T-helper 1 cell treated with Interleukin-12 subunit alpha and Interleukin-12 subunit beta and Interleukin-4 antibody, amounts not matched to agents 30 μg/mL and 1 μg/mL, for 36 hours (primary cell): Measurements from ENCODE around the gene HELQ.

Source experiments
- H3K27ac Mint-ChIP-seq: one replicate; pipeline ENCODE4 v1.8.0; 2021; ENCODE audit warnings: mild to moderate bottlenecking, mixed read lengths
- H3K27me3 Mint-ChIP-seq: one replicate; pipeline ENCODE4 v1.8.0; 2021; ENCODE audit warnings: low read depth, mixed read lengths
- H3K36me3 Mint-ChIP-seq: one replicate; pipeline ENCODE4 v1.8.0; 2021; ENCODE audit warnings: low read depth, mixed read lengths
- H3K4me1 Mint-ChIP-seq: one replicate; pipeline ENCODE4 v1.8.0; 2021; ENCODE audit warnings: low read depth, mixed read lengths
- H3K4me3 Mint-ChIP-seq: one replicate; pipeline ENCODE4 v1.8.0; 2021; ENCODE audit warnings: mild to moderate bottlenecking, moderate library complexity, mixed read lengths
- H3K9me3 Mint-ChIP-seq: one replicate; pipeline ENCODE4 v1.8.0; 2021; ENCODE audit warnings: mixed read lengths

HELQ gene

GRCh38 chr4:83369831-83370639 is 85.6 kb downstream of the HELQ start:
- H3K4me3 Mint-ChIP-seq = no peak overlapping the region
- H3K9me3 Mint-ChIP-seq = no peaks in the 10 kb centered on the region
- no peak overlapping the region for H3K27ac Mint-ChIP-seq
- peaks cover 14% of the 10 kb centered on the region for H3K27me3 Mint-ChIP-seq
- peaks cover 7% of the 10 kb centered on the region for H3K4me1 Mint-ChIP-seq
- H3K36me3 Mint-ChIP-seq = no peaks in the 10 kb centered on the region

GRCh38 chr4:83364312-83364711 is 91.3 kb downstream of the HELQ start:
- Mint-ChIP-seq H3K36me3 (no peaks in the 10 kb centered on the region), H3K4me3 (no peak overlapping the region), H3K9me3 (no peaks in the 10 kb centered on the region)

GRCh38 chr4:83362492-83363329 is 92.9 kb downstream of the HELQ start:
- H3K9me3 Mint-ChIP-seq = no peaks in the 10 kb centered on the region
- H3K4me1 Mint-ChIP-seq = no peaks in the 10 kb centered on the region
- H3K36me3 Mint-ChIP-seq = no peaks in the 10 kb centered on the region
- no peak overlapping the region for H3K27ac Mint-ChIP-seq
- no peak overlapping the region for H3K4me3 Mint-ChIP-seq
- peaks cover 14% of the 10 kb centered on the region for H3K27me3 Mint-ChIP-seq

More at GRCh38 chr4:83364312-83364711, 91.3 kb downstream of the HELQ start:
- Mint-ChIP-seq H3K27me3 (peaks cover 14% of the 10 kb centered on the region), H3K4me1 (peaks cover under 1% of the 10 kb centered on the region), H3K27ac (no peak overlapping the region)

GRCh38 chr4:83361416-83362103 is 94.1 kb downstream of the HELQ start:
- Mint-ChIP-seq H3K9me3 (no peaks in the 10 kb centered on the region), H3K4me1 (peaks cover 11% of the 10 kb centered on the region), H3K27ac (no peak overlapping the region), H3K27me3 (peaks cover 9% of the 10 kb centered on the region), H3K4me3 (no peak overlapping the region), H3K36me3 (no peaks in the 10 kb centered on the region)

- Mint-ChIP-seq H3K27me3 (no peaks in the 10 kb centered on the region), H3K4me3 (no peak overlapping the region), H3K36me3 (no peaks in the 10 kb centered on the region), H3K9me3 (no peaks in the 10 kb centered on the region), H3K4me1 (peaks cover 15% of the 10 kb centered on the region), H3K27ac (no peak overlapping the region)
Observed at GRCh38 chr4:83360018-83360417, 95.6 kb downstream of the HELQ start.

- H3K27ac Mint-ChIP-seq = no peak overlapping the region
- no peak overlapping the region for H3K4me3 Mint-ChIP-seq
- H3K9me3 Mint-ChIP-seq = peaks cover 9% of the 10 kb centered on the region
- no peaks in the 10 kb centered on the region for H3K27me3 Mint-ChIP-seq
- peaks cover 2% of the 10 kb centered on the region for H3K36me3 Mint-ChIP-seq
- peaks cover 18% of the 10 kb centered on the region for H3K4me1 Mint-ChIP-seq
Observed at GRCh38 chr4:83358410-83358809, 97.2 kb downstream of the HELQ start.
